ENCODE measurements around the gene TMEFF2.

The TMEFF2 gene

GRCh38 chr2:192119536-192119935, 75.2 kb downstream of the TMEFF2 start:
- ChIA-PET CTCF (interaction anchor here (1.1 kb wide), 1 partner anchor 307 kb away, joined by 6 read pairs; no protein-coding TSS in a partner anchor), POLR2A (no interaction called here)
- Histone ChIP-seq H3K4me3 (ENCODE audit: low read depth, low read length) (no peak overlapping the region), H3K9me3 (ENCODE audit: control insufficient read depth, insufficient read depth, low read depth, low read length) (no peaks in the 10 kb centered on the region), H3K36me3 (ENCODE audit: control insufficient read depth in 2 of 2, insufficient read depth in 1 of 2, low read length in 2 of 2) (no peaks in the 10 kb centered on the region), H3K4me1 (ENCODE audit: control insufficient read depth, insufficient read depth, low read length) (no peaks in the 10 kb centered on the region), H3K27ac (ENCODE audit: extremely low read depth, low read depth, low read length) (no peak overlapping the region)
- TF ChIP-seq ZBTB26 (tag by site-specific recombination; optimal IDR thresholded peaks at IDR 0.05) (no peak), ZBTB11 (tag by site-specific recombination; conservative IDR thresholded peaks at IDR 0.05; ENCODE audit: low read depth) (no peak), ZNF132 (tag by site-specific recombination; IDR thresholded peaks at IDR 0.05; ENCODE audit: borderline replicate concordance) (no peak), ZFP3 (tag by site-specific recombination; IDR thresholded peaks at IDR 0.05; ENCODE audit: low read depth) (no peak), ZNF544 (tag by site-specific recombination; IDR thresholded peaks at IDR 0.05) (no peak), KLF8 (tag by site-specific recombination; IDR thresholded peaks at IDR 0.05) (no peak), ZNF473 (tag by site-specific recombination; IDR thresholded peaks at IDR 0.05) (no peak), ZBTB7A (tag by site-specific recombination; IDR thresholded peaks at IDR 0.05; ENCODE audit: low read depth) (no peak), BCL6B (tag by site-specific recombination; IDR thresholded peaks at IDR 0.05) (no peak), ZSCAN18 (tag by site-specific recombination; IDR thresholded peaks at IDR 0.05) (no peak), ZNF391 (tag by site-specific recombination; IDR thresholded peaks at IDR 0.05; ENCODE audit: borderline replicate concordance, low read depth) (no peak)

GRCh38 chr2:192117705-192118104, 77.0 kb downstream of the TMEFF2 start:
- Histone ChIP-seq H3K36me3 (ENCODE audit: control insufficient read depth in 2 of 2, insufficient read depth in 1 of 2, low read length in 2 of 2) (no peaks in the 10 kb centered on the region), H3K4me1 (ENCODE audit: control insufficient read depth, insufficient read depth, low read length) (no peaks in the 10 kb centered on the region), H3K4me3 (ENCODE audit: low read depth, low read length) (no peak overlapping the region), H3K27ac (ENCODE audit: extremely low read depth, low read depth, low read length) (no peak overlapping the region), H3K9me3 (ENCODE audit: control insufficient read depth, insufficient read depth, low read depth, low read length) (no peaks in the 10 kb centered on the region)
- ChIA-PET POLR2A (no interaction called here), CTCF (no interaction called here)
- TF ChIP-seq ZBTB10 (tag by site-specific recombination; IDR thresholded peaks at IDR 0.05) (no peak), ZNF112 (tag by site-specific recombination; IDR thresholded peaks at IDR 0.05) (no peak), TCF7L2 (IDR thresholded peaks at IDR 0.05; ENCODE audit: borderline replicate concordance, low read depth, low read length) (no peak), ZNF704 (tag by site-specific recombination; IDR thresholded peaks at IDR 0.05) (no peak), PRDM10 (tag by site-specific recombination; IDR thresholded peaks at IDR 0.05) (no peak), ZNF48 (tag by site-specific recombination; IDR thresholded peaks at IDR 0.05) (no peak), SP7 (tag by site-specific recombination; IDR thresholded peaks at IDR 0.05) (no peak), ZNF670 (tag by site-specific recombination; IDR thresholded peaks at IDR 0.05; ENCODE audit: low read depth) (no peak), ZNF292 (tag by site-specific recombination; IDR thresholded peaks at IDR 0.05; ENCODE audit: borderline replicate concordance, low read depth) (no peak)

All from HEK293 (cell line).